Astrocyte of the spinal cord (primary cell): Measurements from ENCODE around the gene HOXB3.

Experiments used
- DNase-seq: peaks from one replicate; pipeline ENCODE4 v3.0.0; 2011; ENCODE audit warnings: low read depth, low spot score
- H3K4me3 ChIP-seq: 2 replicates; pipeline ENCODE4 v1.5.1; 2011; ENCODE audit warnings: low read depth, mild to moderate bottlenecking, low read length, moderate library complexity
- CTCF ChIP-seq: IDR thresholded peaks from 2 replicates; pipeline ENCODE4 v1.5.1; 2012; ENCODE audit warnings: low read depth, mild to moderate bottlenecking, low read length, inconsistent platforms
- in situ Hi-C: cut with HindIII; loops from 2 replicates; pipeline ENCODE4 v1.10.0; 2017; ENCODE audit warnings: low sequenced_read_pairs

HOXB3 gene

GRCh38 chr17:48558831-48559121, 31.3 kb downstream of the HOXB3 start:
- no peak for TF ChIP-seq CTCF
- H3K4me3 ChIP-seq = peak overlapping the region; percentile 30
- no peak for DNase-seq
- in situ Hi-C loops = no loop called here

- no peak for DNase-seq
- TF ChIP-seq CTCF = no peak
- H3K4me3 ChIP-seq = peak overlapping the region; percentile 30
- in situ Hi-C loops = no loop called here
Observed at GRCh38 chr17:48558057-48558830, 31.8 kb downstream of the HOXB3 start.

- in situ Hi-C loops = no loop called here
- peak overlapping the region; percentile 51 for H3K4me3 ChIP-seq
- no peak for TF ChIP-seq CTCF
- DNase-seq = no peak
Observed at GRCh38 chr17:48556576-48557401, 33.3 kb downstream of the HOXB3 start.

GRCh38 chr17:48556229-48556575, 33.8 kb downstream of the HOXB3 start:
- TF ChIP-seq CTCF = no peak
- in situ Hi-C loops = no loop called here
- DNase-seq = no peak
- H3K4me3 ChIP-seq = peak overlapping the region; percentile 51

- in situ Hi-C loops = no loop called here
- peak; percentile 92 for DNase-seq
- TF ChIP-seq CTCF = no peak
- H3K4me3 ChIP-seq = peak overlapping the region; percentile 51
Observed at GRCh38 chr17:48555258-48556228, 34.5 kb downstream of the HOXB3 start.
